ENCODE results near the gene SPEG. TPM values are rescaled to one million over a fixed set of nuclear protein-coding genes. Genes with fewer than 3 reads are reported as not detected.

The SPEG gene
- total and polyA plus RNA-seq, 2 of the 13 experiments (the other 11 are each of a cell fraction or from before 2014, with no cell fraction given) = 0.18 to 0.24 TPM

- no peak for TF ChIP-seq ZHX2 (IDR thresholded peaks at IDR 0.05; ENCODE audit: low read depth)
- no peak for TF ChIP-seq ZHX2 (CRISPR knock-in tag; IDR thresholded peaks at IDR 0.05; ENCODE audit: borderline replicate concordance)
- TF ChIP-seq FUBP1 (CRISPR knock-in tag; IDR thresholded peaks at IDR 0.05; ENCODE audit: borderline replicate concordance) = no peak
- no peak for TF ChIP-seq ZNF547 (CRISPR knock-in tag; IDR thresholded peaks at IDR 0.05)
- TF ChIP-seq NONO (IDR thresholded peaks at IDR 0.05) = no peak
- peak; percentile 66 for TF ChIP-seq NONO (CRISPR knock-in tag; conservative IDR thresholded peaks at IDR 0.05)
- no peak for TF ChIP-seq ATF2 (CRISPR knock-in tag; IDR thresholded peaks at IDR 0.05)
- no peak for TF ChIP-seq NCOA2 (CRISPR knock-in tag; IDR thresholded peaks at IDR 0.05)
- TF ChIP-seq ERF (CRISPR knock-in tag; IDR thresholded peaks at IDR 0.05) = no peak; the same call in 1 of the 2 replicates
- no peak for TF ChIP-seq TARDBP (CRISPR knock-in tag; IDR thresholded peaks at IDR 0.05)
- no peak for TF ChIP-seq ZNF549 (CRISPR knock-in tag; IDR thresholded peaks at IDR 0.05)
- no peak for TF ChIP-seq KAT8 (CRISPR knock-in tag; IDR thresholded peaks at IDR 0.05)
- no peak for TF ChIP-seq ZBTB25 (CRISPR knock-in tag; IDR thresholded peaks at IDR 0.05)
- TF ChIP-seq ISL2 (CRISPR knock-in tag; IDR thresholded peaks at IDR 0.05) = no peak
- TF ChIP-seq NAIF1 (CRISPR knock-in tag; IDR thresholded peaks at IDR 0.05; ENCODE audit: borderline replicate concordance) = no peak
- TF ChIP-seq STAG1 (CRISPR knock-in tag; IDR thresholded peaks at IDR 0.05) = peak; percentile 54
Observed at GRCh38 chr2:219509780-219510511, 75.3 kb downstream of the SPEG start (continued).
